ENCODE measurements around the gene DDRGK1. TPM values are rescaled to one million over a fixed set of nuclear protein-coding genes. Genes with fewer than 3 reads are reported as not detected.

The DDRGK1 gene
- total and polyA plus RNA-seq, 4 donors: 16.8 to 72.4 (median 48.5) TPM

DNA sequence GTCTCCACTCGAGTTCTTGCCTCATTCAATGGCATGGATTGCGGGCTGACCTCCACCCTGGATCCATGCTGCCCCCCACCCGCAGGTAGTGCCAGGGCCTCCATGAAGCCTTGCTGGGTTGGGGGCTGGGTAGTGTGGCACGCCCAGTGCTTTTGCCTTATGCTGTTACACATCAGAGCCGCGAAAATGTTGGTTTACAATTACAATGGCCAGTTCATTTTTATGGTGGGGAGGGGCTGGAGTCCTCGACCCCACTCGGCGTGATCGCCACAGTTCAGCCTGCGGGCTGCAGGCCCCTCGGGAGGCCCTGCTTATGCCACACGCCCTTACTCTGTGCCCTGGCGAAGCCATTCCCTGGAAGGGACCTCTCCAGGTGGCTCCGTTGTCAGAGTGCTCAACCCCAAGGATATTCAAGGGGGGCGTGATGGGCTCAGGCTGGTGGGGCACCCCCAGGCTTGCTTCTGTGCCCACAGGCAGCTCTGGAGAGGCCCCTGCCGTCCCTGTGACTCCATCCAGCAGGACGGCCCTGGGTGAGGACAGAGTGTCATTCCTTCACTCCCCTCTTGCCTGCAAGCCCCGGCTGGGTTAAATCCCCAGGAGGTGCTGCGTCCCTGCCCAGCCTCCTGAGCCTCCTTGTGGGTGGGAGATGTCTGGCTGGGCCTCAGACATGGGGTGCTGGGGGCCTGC, 19.7 kb upstream of the DDRGK1 start:
- Histone ChIP-seq H3K9me3 (ENCODE audit: control insufficient read depth in 4 of 4, low read length in 3 of 4) (no peaks in the 10 kb centered on the region), H3K36me3 (ENCODE audit: control insufficient read depth in 4 of 4, insufficient read depth in 3 of 4, low read depth in 1 of 4, low read length in 3 of 4) (peaks cover 2 to 17% (median 12%) of the 10 kb centered on the region in 4 donors), H3K4me1 (ENCODE audit: control insufficient read depth in 4 of 4, insufficient read depth in 4 of 4, low read length in 3 of 4) (no peaks in the 10 kb centered on the region), H3K27me3 (ENCODE audit: control insufficient read depth in 4 of 4, insufficient read depth in 4 of 4, low read length in 3 of 4) (no peaks in the 10 kb centered on the region), H3K27ac (ENCODE audit: low read depth in 1 of 2, low read length in 2 of 2) (no peak overlapping the region), H3K4me3 (ENCODE audit: low read depth in 1 of 3, low read length in 3 of 3) (no peak overlapping the region), H3K9ac (ENCODE audit: low read depth in 1 of 2, low read length in 2 of 2) (no peak overlapping the region)
- TF ChIP-seq NR2F2 (IDR thresholded peaks at IDR 0.05): no peak
- TF ChIP-seq SP1 (IDR thresholded peaks at IDR 0.05): no peak
- TF ChIP-seq, protein P1, sequence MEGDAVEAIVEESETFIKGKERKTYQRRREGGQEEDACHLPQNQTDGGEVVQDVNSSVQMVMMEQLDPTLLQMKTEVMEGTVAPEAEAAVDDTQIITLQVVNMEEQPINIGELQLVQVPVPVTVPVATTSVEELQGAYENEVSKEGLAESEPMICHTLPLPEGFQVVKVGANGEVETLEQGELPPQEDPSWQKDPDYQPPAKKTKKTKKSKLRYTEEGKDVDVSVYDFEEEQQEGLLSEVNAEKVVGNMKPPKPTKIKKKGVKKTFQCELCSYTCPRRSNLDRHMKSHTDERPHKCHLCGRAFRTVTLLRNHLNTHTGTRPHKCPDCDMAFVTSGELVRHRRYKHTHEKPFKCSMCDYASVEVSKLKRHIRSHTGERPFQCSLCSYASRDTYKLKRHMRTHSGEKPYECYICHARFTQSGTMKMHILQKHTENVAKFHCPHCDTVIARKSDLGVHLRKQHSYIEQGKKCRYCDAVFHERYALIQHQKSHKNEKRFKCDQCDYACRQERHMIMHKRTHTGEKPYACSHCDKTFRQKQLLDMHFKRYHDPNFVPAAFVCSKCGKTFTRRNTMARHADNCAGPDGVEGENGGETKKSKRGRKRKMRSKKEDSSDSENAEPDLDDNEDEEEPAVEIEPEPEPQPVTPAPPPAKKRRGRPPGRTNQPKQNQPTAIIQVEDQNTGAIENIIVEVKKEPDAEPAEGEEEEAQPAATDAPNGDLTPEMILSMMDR (IDR thresholded peaks at IDR 0.05; ENCODE audit: low read depth, low read length, missing input control): no peak
- no peak for TF ChIP-seq ZBTB33 (IDR thresholded peaks at IDR 0.05)
- TF ChIP-seq JUND (IDR thresholded peaks at IDR 0.05): no peak
- no peak for TF ChIP-seq GABPA (IDR thresholded peaks at IDR 0.05 in 1 of 2, conservative IDR thresholded peaks at IDR 0.05 in 1 of 2)
- no peak for TF ChIP-seq ATF3 (IDR thresholded peaks at IDR 0.05)
- no peak for TF ChIP-seq HNF4A (conservative IDR thresholded peaks at IDR 0.05)
- TF ChIP-seq HNF4G (IDR thresholded peaks at IDR 0.05): no peak
- TF ChIP-seq RXRA (IDR thresholded peaks at IDR 0.05): no peak
- TF ChIP-seq EGR1 (IDR thresholded peaks at IDR 0.05; ENCODE audit: low read depth in 2 of 2): no peak
- WGBS: 93% methylated on average over 20 of the region's 20 CpGs
- no peak for DNase-seq (ENCODE audit: low spot score)

DNA sequence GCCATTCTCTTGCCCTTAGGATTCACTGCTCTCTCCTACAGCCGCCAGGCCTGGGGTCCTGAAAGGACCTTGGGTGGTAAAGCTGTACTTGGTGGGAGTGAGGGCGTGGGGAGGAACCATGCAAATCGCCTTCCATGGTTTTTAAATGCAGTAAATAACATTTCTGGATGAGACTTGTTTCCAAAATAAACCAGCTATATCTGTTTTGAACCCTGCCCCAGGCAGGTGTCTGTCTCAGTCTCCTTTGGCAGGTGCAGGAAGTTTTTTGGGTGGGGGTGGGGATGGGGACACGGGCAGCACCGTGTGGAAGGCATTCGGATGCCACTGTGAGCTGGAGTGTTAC, 19.1 kb upstream of the DDRGK1 start:
- no peak for DNase-seq (ENCODE audit: low spot score)
- H3K27me3 ChIP-seq (ENCODE audit: control insufficient read depth in 4 of 4, insufficient read depth in 4 of 4, low read length in 3 of 4): no peaks in the 10 kb centered on the region
- H3K36me3 ChIP-seq (ENCODE audit: control insufficient read depth in 4 of 4, insufficient read depth in 3 of 4, low read depth in 1 of 4, low read length in 3 of 4): peaks cover 2 to 17% (median 12%) of the 10 kb centered on the region in 4 donors
- no peaks in the 10 kb centered on the region for H3K9me3 ChIP-seq (ENCODE audit: control insufficient read depth in 4 of 4, low read length in 3 of 4)
- H3K9ac ChIP-seq (ENCODE audit: low read depth in 1 of 2, low read length in 2 of 2): no peak overlapping the region
- no peak overlapping the region for H3K27ac ChIP-seq (ENCODE audit: low read depth in 1 of 2, low read length in 2 of 2)
- WGBS: 91% methylated on average over 6 of the region's 6 CpGs
- peaks cover 0 to 1% (median 0%) of the 10 kb centered on the region in 4 donors for H3K4me1 ChIP-seq (ENCODE audit: control insufficient read depth in 4 of 4, insufficient read depth in 4 of 4, low read length in 3 of 4)
- TF ChIP-seq ZBTB33 (IDR thresholded peaks at IDR 0.05) (no peak), TAF1 (conservative IDR thresholded peaks at IDR 0.05) (no peak), GABPA (IDR thresholded peaks at IDR 0.05 in 1 of 2, conservative IDR thresholded peaks at IDR 0.05 in 1 of 2) (no peak), SP1 (IDR thresholded peaks at IDR 0.05) (no peak), FOXA1 (IDR thresholded peaks at IDR 0.05) (no peak), NR2F2 (IDR thresholded peaks at IDR 0.05) (no peak), FOXA2 (IDR thresholded peaks at IDR 0.05) (no peak), HNF4A (conservative IDR thresholded peaks at IDR 0.05) (no peak), HNF4G (IDR thresholded peaks at IDR 0.05) (no peak), RXRA (IDR thresholded peaks at IDR 0.05) (no peak), RAD21 (IDR thresholded peaks at IDR 0.05) (no peak), ATF3 (IDR thresholded peaks at IDR 0.05) (no peak)
- TF ChIP-seq, protein P1 (IDR thresholded peaks at IDR 0.05; ENCODE audit: low read depth, low read length, missing input control): no peak
- TF ChIP-seq, protein P2, sequence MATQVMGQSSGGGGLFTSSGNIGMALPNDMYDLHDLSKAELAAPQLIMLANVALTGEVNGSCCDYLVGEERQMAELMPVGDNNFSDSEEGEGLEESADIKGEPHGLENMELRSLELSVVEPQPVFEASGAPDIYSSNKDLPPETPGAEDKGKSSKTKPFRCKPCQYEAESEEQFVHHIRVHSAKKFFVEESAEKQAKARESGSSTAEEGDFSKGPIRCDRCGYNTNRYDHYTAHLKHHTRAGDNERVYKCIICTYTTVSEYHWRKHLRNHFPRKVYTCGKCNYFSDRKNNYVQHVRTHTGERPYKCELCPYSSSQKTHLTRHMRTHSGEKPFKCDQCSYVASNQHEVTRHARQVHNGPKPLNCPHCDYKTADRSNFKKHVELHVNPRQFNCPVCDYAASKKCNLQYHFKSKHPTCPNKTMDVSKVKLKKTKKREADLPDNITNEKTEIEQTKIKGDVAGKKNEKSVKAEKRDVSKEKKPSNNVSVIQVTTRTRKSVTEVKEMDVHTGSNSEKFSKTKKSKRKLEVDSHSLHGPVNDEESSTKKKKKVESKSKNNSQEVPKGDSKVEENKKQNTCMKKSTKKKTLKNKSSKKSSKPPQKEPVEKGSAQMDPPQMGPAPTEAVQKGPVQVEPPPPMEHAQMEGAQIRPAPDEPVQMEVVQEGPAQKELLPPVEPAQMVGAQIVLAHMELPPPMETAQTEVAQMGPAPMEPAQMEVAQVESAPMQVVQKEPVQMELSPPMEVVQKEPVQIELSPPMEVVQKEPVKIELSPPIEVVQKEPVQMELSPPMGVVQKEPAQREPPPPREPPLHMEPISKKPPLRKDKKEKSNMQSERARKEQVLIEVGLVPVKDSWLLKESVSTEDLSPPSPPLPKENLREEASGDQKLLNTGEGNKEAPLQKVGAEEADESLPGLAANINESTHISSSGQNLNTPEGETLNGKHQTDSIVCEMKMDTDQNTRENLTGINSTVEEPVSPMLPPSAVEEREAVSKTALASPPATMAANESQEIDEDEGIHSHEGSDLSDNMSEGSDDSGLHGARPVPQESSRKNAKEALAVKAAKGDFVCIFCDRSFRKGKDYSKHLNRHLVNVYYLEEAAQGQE (IDR thresholded peaks at IDR 0.05): no peak
- no peak overlapping the region for H3K4me3 ChIP-seq (ENCODE audit: low read depth in 1 of 3, low read length in 3 of 3)

Data from liver (tissue), 9 donors.